Activated CD4-positive, alpha-beta T cell treated with anti-CD3 and anti-CD28 coated beads for 48 hours (primary cell): ENCODE results near the gene MED17.
A peak's percentile ranks its signal among the peaks of the same experiment; 100 is the strongest.
"Not testable (repeated sequence)": the region's sequence is repeated elsewhere in the genome, so short reads cannot be mapped to it uniquely, and the experiment has no call there.

Experiments
- DNase-seq: peaks from one replicate; pipeline ENCODE4 v3.0.0-alpha.2; 2020

The MED17 gene

GRCh38 chr11:93784145-93784934 is at the start of gene MED17:
Gene MED17, plus strand, starts transcription at chr11:93784282. Its CDS starts 232 bp downstream, at chr11:93784514.
- peak; percentile 93 for DNase-seq

GRCh38 chr11:93734427-93735222 is 49.5 kb upstream of the MED17 start:
- DNase-seq, result no peak

- no peak for DNase-seq
These were observed 48.5 kb upstream of the MED17 start for GRCh38 chr11:93735627-93736026.

- no peak for DNase-seq
These were observed 48.0 kb upstream of the MED17 start for GRCh38 chr11:93736129-93736528.

GRCh38 chr11:93737904-93738612 is 46.0 kb upstream of the MED17 start:
- DNase-seq, result no peak

GRCh38 chr11:93738647-93739081 is 45.4 kb upstream of the MED17 start:
- no peak for DNase-seq

- DNase-seq, result peak; percentile 75
These were observed 43.9 kb upstream of the MED17 start for GRCh38 chr11:93740031-93740729.

GRCh38 chr11:93740730-93741093 is 43.4 kb upstream of the MED17 start:
- DNase-seq, result peak; percentile 77

GRCh38 chr11:93741094-93741881 is 42.8 kb upstream of the MED17 start, which contains the start of the genes C11orf54 and TAF1D:
Gene C11orf54, plus strand, starts transcription at chr11:93741672. Its CDS starts 5,722 bp downstream, at chr11:93747394.
Gene TAF1D, minus strand, starts transcription at chr11:93741495. Its CDS starts 2,191 bp downstream, at chr11:93739304.
- peak; percentile 97 for DNase-seq

GRCh38 chr11:93741882-93742226 is 42.2 kb upstream of the MED17 start:
- no peak for DNase-seq

GRCh38 chr11:93743291-93743690 is 40.8 kb upstream of the MED17 start:
- DNase-seq, result no peak

- no peak for DNase-seq
These were observed 39.4 kb upstream of the MED17 start for GRCh38 chr11:93744669-93745004.

- not testable (repeated sequence) for DNase-seq
These were observed 38.9 kb upstream of the MED17 start for GRCh38 chr11:93745005-93745755.

GRCh38 chr11:93746101-93746500 is 38.0 kb upstream of the MED17 start:
- no peak for DNase-seq

- DNase-seq, result no peak
These were observed 37.0 kb upstream of the MED17 start for GRCh38 chr11:93747122-93747521.

GRCh38 chr11:93751001-93751400 is 33.1 kb upstream of the MED17 start:
- no peak for DNase-seq

- no peak for DNase-seq
These were observed 30.8 kb upstream of the MED17 start for GRCh38 chr11:93753241-93753640.

- no peak for DNase-seq
These were observed 27.3 kb upstream of the MED17 start for GRCh38 chr11:93756748-93757147.

GRCh38 chr11:93757301-93757700 is 26.8 kb upstream of the MED17 start:
- no peak for DNase-seq

GRCh38 chr11:93757924-93758865 is 25.9 kb upstream of the MED17 start:
- no peak for DNase-seq
